Coronary artery (tissue), 2 donors: ENCODE results near the gene EFCAB6.

Experiments
- DNase-seq: peaks from one replicate; pipeline ENCODE4 v3.0.0-alpha.2; 2017; ENCODE audit warnings: low spot score
- H3K27ac ChIP-seq, 2 donors: fragments of 200-600 bp; sonication (generic); one replicate each; pipeline ENCODE4 v1.5.1; 2016 to 2019
- H3K4me3 ChIP-seq: fragments of 200-600 bp; sonication (generic); 2 replicates; pipeline ENCODE4 v1.5.1; 2016; ENCODE audit warnings: mild to moderate bottlenecking, moderate library complexity
- CTCF ChIP-seq: fragments of 200-600 bp; sonication (generic); IDR thresholded peaks from one replicate; pipeline ENCODE4 v1.5.1; 2019; ENCODE audit warnings: antibody characterized with exemption

The EFCAB6 gene

GRCh38 chr22:43482318-43482625 lies 329.8 kb downstream of the EFCAB6 start:
- TF ChIP-seq CTCF, result no peak
- Histone ChIP-seq H3K4me3 (no peak overlapping the region), H3K27ac (no peak overlapping the region)
- DNase-seq, result no peak

- Histone ChIP-seq H3K27ac (no peak overlapping the region), H3K4me3 (peak overlapping the region; percentile 22)
- no peak for DNase-seq
- TF ChIP-seq CTCF, result no peak
Observed at GRCh38 chr22:43481568-43482317, 330.4 kb downstream of the EFCAB6 start.

GRCh38 chr22:43479962-43480361 lies 332.1 kb downstream of the EFCAB6 start:
- no peak overlapping the region for H3K4me3 ChIP-seq
- H3K27ac ChIP-seq, result no peak overlapping the region
- DNase-seq, result no peak
- no peak for TF ChIP-seq CTCF

GRCh38 chr22:43479301-43479950 lies 332.7 kb downstream of the EFCAB6 start:
- Histone ChIP-seq H3K27ac (no peak overlapping the region), H3K4me3 (no peak overlapping the region)
- no peak for DNase-seq
- no peak for TF ChIP-seq CTCF
